SK-N-SH (cell line): ENCODE measurements around the gene CHAF1A. TPM values are rescaled to one million over a fixed set of nuclear protein-coding genes. Genes with fewer than 3 reads are reported as not detected.
A peak's percentile ranks its signal among the peaks of the same experiment; 100 is the strongest.

Experiments used
- CTCF ChIA-PET: fragments of 300-600, 350-600 bp; formaldehyde crosslinking; extraction: SDS; loops from one replicate; lab custom pipeline; 2021; lab: Yijun Ruan, JAX
- POLR2A ChIA-PET: fragments of 350-600 bp; sonication (Branson Sonifier 250); formaldehyde crosslinking; extraction: SDS; loops from one replicate; lab custom pipeline; 2020; ENCODE audit warnings: antibody characterized with exemption, inconsistent platforms; lab: Yijun Ruan, JAX
- DNase-seq: peaks from one replicate; pipeline ENCODE4 v3.0.0; 2012
- H2AFZ ChIP-seq: fragments of 200-600 bp; sonication (generic); 2 replicates; pipeline ENCODE4 v1.8.1; 2016; ENCODE audit warnings: antibody characterized with exemption, mild to moderate bottlenecking, low read depth
- H3F3A ChIP-seq: fragments of 200-600 bp; sonication (generic); replicated peaks from 2 replicates; pipeline ENCODE3; 2016; ENCODE audit warnings: antibody characterized with exemption, mild to moderate bottlenecking; ENCODE audit not compliant: insufficient read depth
- H3K27ac ChIP-seq, 2 experiments: fragments of 200-500 bp in 1 of 2; fragments of 200-600 bp in 1 of 2; sonication (Bioruptor generic) in 1 of 2; sonication (generic), shearing (Covaris generic) in 1 of 2; 2 replicates each; pipeline versions ENCODE4 v1.5.1 to v1.6.1; 2014 to 2016; ENCODE audit warnings: low read depth in 2 of 2, inconsistent platforms in 1 of 2, low read length in 1 of 2, mild to moderate bottlenecking in 1 of 2, mixed read lengths in 1 of 2
- H3K27me3 ChIP-seq: fragments of 200-600 bp; sonication (generic), shearing (Covaris generic); 2 replicates; pipeline ENCODE4 v1.6.1; 2016; ENCODE audit warnings: mixed run types; ENCODE audit not compliant: insufficient read depth
- H3K36me3 ChIP-seq, 2 experiments: fragments of 200-500 bp in 1 of 2; fragments of 200-600 bp in 1 of 2; sonication (Bioruptor generic) in 1 of 2; sonication (generic) in 1 of 2; replicated peaks in 1 of 2; 2 replicates each; pipeline versions ENCODE3 to v1.5.1; 2014 to 2016; ENCODE audit warnings: low read length in 1 of 2, mild to moderate bottlenecking in 1 of 2; ENCODE audit not compliant: insufficient read depth in 2 of 2, control insufficient read depth in 1 of 2
- H3K4me1 ChIP-seq, 2 experiments: fragments of 200-500 bp in 1 of 2; fragments of 200-600 bp in 1 of 2; sonication (Bioruptor generic) in 1 of 2; sonication (generic), shearing (Covaris generic) in 1 of 2; 2 replicates each; pipeline versions ENCODE4 v1.5.1 to v1.6.1; 2014 to 2016; ENCODE audit warnings: low read depth in 1 of 2, low read length in 1 of 2, mixed run types in 1 of 2; ENCODE audit not compliant: insufficient read depth in 2 of 2, control insufficient read depth in 1 of 2
- H3K4me2 ChIP-seq: fragments of 200-600 bp; sonication (generic), shearing (Covaris generic); 2 replicates; pipeline ENCODE4 v1.6.1; 2017; ENCODE audit warnings: mixed run types
- H3K4me3 ChIP-seq, 2 experiments: fragments of 200-500 bp in 1 of 2; fragments of 200-600 bp in 1 of 2; sonication (Bioruptor generic) in 1 of 2; sonication (generic), shearing (Covaris generic) in 1 of 2; 2 replicates each; pipeline versions ENCODE4 v1.5.1 to v1.8.1; 2014 to 2016; ENCODE audit warnings: low read depth in 2 of 2, inconsistent platforms in 1 of 2, low read length in 1 of 2, mild to moderate bottlenecking in 1 of 2, mixed read lengths in 1 of 2, moderate library complexity in 1 of 2
- H3K79me2 ChIP-seq: fragments of 200-600 bp; sonication (generic); 2 replicates; pipeline ENCODE4 v1.8.1; 2017; ENCODE audit warnings: mild to moderate bottlenecking; ENCODE audit not compliant: insufficient read depth
- H3K9ac ChIP-seq: fragments of 200-600 bp; sonication (generic); 2 replicates; pipeline ENCODE4 v1.6.1; 2017; ENCODE audit warnings: mixed run types
- H3K9me2 ChIP-seq: fragments of 200-600 bp; sonication (generic); 2 replicates; pipeline ENCODE4 v1.6.1; 2017; ENCODE audit warnings: mixed run types
- H3K9me3 ChIP-seq: fragments of 200-600 bp; sonication (generic); 2 replicates; pipeline ENCODE4 v1.6.1; 2017; ENCODE audit warnings: mixed run types, mild to moderate bottlenecking, moderate library complexity
- H4K20me1 ChIP-seq: fragments of 200-600 bp; sonication (generic); 2 replicates; pipeline ENCODE4 v1.6.1; 2017; ENCODE audit warnings: mild to moderate bottlenecking, mixed run types; ENCODE audit not compliant: insufficient read depth
- ELF1 ChIP-seq: IDR thresholded peaks from 2 replicates; pipeline ENCODE4 v1.4.0; 2012
- EP300 ChIP-seq, 2 experiments: IDR thresholded peaks; 2 replicates each; pipeline versions ENCODE4 v1.4.0 to v1.6.1; 2012; ENCODE audit warnings: borderline replicate concordance in 1 of 2, low read depth in 1 of 2, low read length in 1 of 2
- EZH2phosphoT487 ChIP-seq: fragments of 200-600 bp; sonication (generic); IDR thresholded peaks from 2 replicates; pipeline ENCODE4 v1.6.1; 2017; ENCODE audit warnings: low read depth, mixed run types, mild to moderate bottlenecking, antibody characterized with exemption, moderate library complexity, borderline replicate concordance
- FOSL2 ChIP-seq: IDR thresholded peaks from 2 replicates; pipeline ENCODE4 v1.4.0; 2012; ENCODE audit warnings: low read depth, mild to moderate bottlenecking, moderate library complexity, borderline replicate concordance
- IRF3 ChIP-seq: fragments of 150-350 bp; IDR thresholded peaks from 2 replicates; pipeline ENCODE4 v1.6.1; 2016; ENCODE audit warnings: mild to moderate bottlenecking, low read depth, low read length
- RAD21 ChIP-seq: IDR thresholded peaks from 2 replicates; pipeline ENCODE4 v1.6.1; 2012; ENCODE audit warnings: mild to moderate bottlenecking, low read length
- RFX5 ChIP-seq: IDR thresholded peaks from 2 replicates; pipeline ENCODE4 v1.6.1; 2012; ENCODE audit warnings: mild to moderate bottlenecking, improper control_type of control experiment, low read length
- TAF1 ChIP-seq: IDR thresholded peaks from 2 replicates; pipeline ENCODE4 v1.6.1; 2012; ENCODE audit warnings: low read depth, mild to moderate bottlenecking, low read length, moderate library complexity, borderline replicate concordance
- TCF12 ChIP-seq: IDR thresholded peaks from 2 replicates; pipeline ENCODE4 v1.4.0; 2012
- USF2 ChIP-seq: fragments of 150-350 bp; IDR thresholded peaks from 2 replicates; pipeline ENCODE4 v1.6.1; 2017; ENCODE audit warnings: antibody characterized with exemption, low read length, low read depth, borderline replicate concordance
- WGBS: methylation state at CpG from one replicate; pipeline ENCODE4 v1.1.6; 2017; ENCODE audit warnings: low lambda C conversion rate; 5-methylcytosine and 5-hydroxymethylcytosine counted together
- polyA plus RNA-seq, 3 experiments: library from polyadenylated mRNA; depleted of rRNA; stranded (reverse); fragments of >200 nt; gene quantifications; 2 replicates each; pipeline ENCODE4 v1.2.3, GENCODE V29; 2012
- TF ChIP-seq, protein P1 (sequence below): IDR thresholded peaks from 2 replicates; pipeline ENCODE4 v1.4.0; 2012; ENCODE audit warnings: low read depth, borderline replicate concordance
- TF ChIP-seq, protein P2 (sequence below): IDR thresholded peaks from 2 replicates; pipeline ENCODE4 v1.4.0; 2012; ENCODE audit warnings: low read depth

Gene CHAF1A
- polyA plus RNA-seq, 1 of the 3 experiments (the other 2 are of a cell fraction): 18.0 TPM

DNA sequence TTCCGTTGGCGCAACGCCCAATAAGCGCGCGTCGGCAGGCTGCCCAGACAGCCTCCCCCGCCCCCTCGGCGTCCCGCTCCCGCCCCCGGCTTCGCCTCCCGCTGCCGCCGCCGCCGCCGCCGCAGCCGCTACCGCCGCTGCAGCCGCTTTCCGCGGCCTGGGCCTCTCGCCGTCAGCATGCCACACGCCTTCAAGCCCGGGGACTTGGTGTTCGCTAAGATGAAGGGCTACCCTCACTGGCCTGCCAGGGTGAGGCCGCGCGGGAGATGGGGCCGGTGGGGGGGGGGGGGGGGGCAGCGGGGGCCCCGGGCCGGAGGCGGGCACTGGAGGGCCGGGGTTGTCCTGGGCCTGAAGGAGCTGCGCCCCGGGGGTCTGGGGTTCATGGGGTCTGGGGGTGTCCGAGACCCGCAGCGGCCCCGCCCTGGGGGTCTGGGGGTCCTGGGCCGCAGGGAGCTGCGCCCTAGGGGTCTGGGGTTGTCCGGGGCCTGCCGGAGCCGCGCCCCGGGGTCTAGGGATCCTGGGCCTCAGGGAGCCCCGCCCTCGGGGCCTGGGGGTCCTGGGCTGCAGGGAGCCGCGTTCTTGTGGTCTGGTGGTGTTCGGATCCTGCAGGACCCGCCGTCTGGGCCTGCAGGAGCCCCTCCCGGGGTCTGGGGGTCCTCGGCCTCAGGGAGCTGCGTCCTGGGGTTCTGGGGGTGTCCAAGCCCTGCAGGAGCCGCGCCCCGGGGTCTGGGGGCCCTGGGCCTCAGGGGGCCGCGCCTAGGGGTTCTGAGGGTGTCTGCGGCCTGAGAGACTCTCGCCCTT lies 69.9 kb downstream of the CHAF1A start, which contains the start of gene HDGFL2:
HDGFL2 (plus strand) TSS at position 124 of the 801 bp plus-strand sequence; CDS start at position 178, 54 bp downstream.
- H3K4me1 ChIP-seq: peaks cover 3 to 21% of the 10 kb centered on the region in 2 experiments; a peak in 1 of 4 replicates
- POLR2A ChIA-PET: interaction anchor here (1.0 to 2.0 kb wide), 3 partner anchors 16 to 84 kb away, joined by 3 to 11 read pairs (median 4); no protein-coding TSS in a partner anchor
- peak within 1 kb of the TSS; percentile 88 to 92 for H3K4me3 ChIP-seq
- peak within 1 kb of the TSS; percentile 82 to 90 for H3K27ac ChIP-seq
- no peaks in the 10 kb centered on the region for H3K27me3 ChIP-seq
- H2AFZ ChIP-seq: peak within 1 kb of the TSS; percentile 95
- CTCF ChIA-PET: interaction anchor here (0.9 kb wide), 1 partner anchor 1217 kb away, joined by 3 read pairs; no protein-coding TSS in a partner anchor
- H4K20me1 ChIP-seq: no peaks in the 10 kb centered on the region
- H3K9me2 ChIP-seq: no peaks in the 10 kb centered on the region
- H3K9me3 ChIP-seq: no peaks in the 10 kb centered on the region
- H3K4me2 ChIP-seq: peak within 1 kb of the TSS; percentile 99
- H3K9ac ChIP-seq: peak within 1 kb of the TSS; percentile 88
- DNase-seq: no peak
- peaks cover 52% of the 10 kb centered on the region for H3K79me2 ChIP-seq
- no peak; a peak in 1 of 4 replicates for TF ChIP-seq EP300 (IDR thresholded peaks at IDR 0.05; ENCODE audit: borderline replicate concordance in 1 of 2, low read depth in 1 of 2, low read length in 1 of 2)
- 0 out of 2 replicates have a peak, but pooled peaks have one; percentile 37 for TF ChIP-seq ELF1
- TF ChIP-seq, all 33 proteins: peak for 1
- Histone ChIP-seq H3K36me3 (peaks cover 16 to 17% of the 10 kb centered on the region in 2 experiments), H3F3A (peaks cover 11% of the 10 kb centered on the region)
- 0% methylated on average over 10 of the region's 71 CpGs for WGBS

DNA sequence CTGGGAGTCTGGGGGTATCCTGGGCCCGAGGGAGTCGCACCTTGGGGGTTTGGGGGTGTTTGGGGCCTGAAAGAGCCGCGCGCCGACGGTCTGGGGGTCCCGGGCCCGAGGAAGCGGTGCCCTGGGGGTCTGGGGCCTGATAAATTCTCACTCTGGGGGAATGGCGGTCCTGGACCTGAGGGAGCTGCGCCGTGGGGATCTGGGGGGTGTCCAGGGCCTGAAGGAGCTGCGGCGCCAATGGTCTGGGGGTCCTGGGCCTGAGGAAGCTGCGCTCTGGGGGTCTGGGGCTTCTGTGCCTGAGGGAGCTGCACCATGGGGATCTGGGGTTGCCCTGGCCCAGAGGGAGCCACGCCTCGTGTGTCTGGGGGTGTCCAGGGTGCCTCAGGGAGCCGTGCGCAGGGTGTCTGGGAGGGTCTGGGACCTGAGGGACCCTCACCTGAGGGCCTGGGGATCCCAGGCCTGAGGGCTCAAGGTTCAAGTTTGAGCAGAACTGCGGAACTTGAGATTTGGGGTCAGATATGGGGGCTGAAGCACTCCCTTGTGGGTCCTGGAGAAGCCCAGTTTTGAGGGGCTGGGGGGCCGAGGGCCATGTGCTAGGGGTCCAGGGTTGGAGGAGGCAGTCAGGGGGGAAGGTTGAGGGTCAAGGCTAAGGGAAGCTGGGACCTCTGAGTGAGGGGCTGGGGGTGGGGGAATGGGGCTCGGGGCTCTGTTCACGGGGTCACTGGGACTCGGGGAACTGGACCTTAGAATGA lies 70.7 kb downstream of the CHAF1A start:
- H3K27me3 ChIP-seq: no peaks in the 10 kb centered on the region
- CTCF ChIA-PET: no interaction called here
- peak; percentile 16 for DNase-seq
- H3K27ac ChIP-seq: peak overlapping the region; percentile 45 to 53; a peak in 2 of 4 replicates
- peaks cover 58% of the 10 kb centered on the region for H3K79me2 ChIP-seq
- H3K9me2 ChIP-seq: no peaks in the 10 kb centered on the region
- peak overlapping the region; percentile 88 for H3K9ac ChIP-seq
- WGBS: 6% methylated on average over 17 of the region's 25 CpGs
- H3K4me2 ChIP-seq: peak overlapping the region; percentile 99
- H3K36me3 ChIP-seq: peaks cover 18 to 19% of the 10 kb centered on the region in 2 experiments
- H2AFZ ChIP-seq: no peak overlapping the region
- H3K9me3 ChIP-seq: no peaks in the 10 kb centered on the region
- TF ChIP-seq, protein P1, sequence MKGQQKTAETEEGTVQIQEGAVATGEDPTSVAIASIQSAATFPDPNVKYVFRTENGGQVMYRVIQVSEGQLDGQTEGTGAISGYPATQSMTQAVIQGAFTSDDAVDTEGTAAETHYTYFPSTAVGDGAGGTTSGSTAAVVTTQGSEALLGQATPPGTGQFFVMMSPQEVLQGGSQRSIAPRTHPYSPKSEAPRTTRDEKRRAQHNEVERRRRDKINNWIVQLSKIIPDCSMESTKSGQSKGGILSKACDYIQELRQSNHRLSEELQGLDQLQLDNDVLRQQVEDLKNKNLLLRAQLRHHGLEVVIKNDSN: no peak
- TF ChIP-seq RAD21: no peak
- TF ChIP-seq IRF3: no peak
- no peak for TF ChIP-seq TAF1
- no peak for TF ChIP-seq EZH2phosphoT487
- no peak for TF ChIP-seq ELF1
- no peak for TF ChIP-seq RFX5
- TF ChIP-seq, protein P2, sequence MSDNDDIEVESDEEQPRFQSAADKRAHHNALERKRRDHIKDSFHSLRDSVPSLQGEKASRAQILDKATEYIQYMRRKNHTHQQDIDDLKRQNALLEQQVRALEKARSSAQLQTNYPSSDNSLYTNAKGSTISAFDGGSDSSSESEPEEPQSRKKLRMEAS: no peak
- no peak for TF ChIP-seq FOSL2
- no peak for TF ChIP-seq TCF12
- no peak for TF ChIP-seq EP300 (IDR thresholded peaks at IDR 0.05; ENCODE audit: borderline replicate concordance in 1 of 2, low read depth in 1 of 2, low read length in 1 of 2)
- no peak for TF ChIP-seq USF2
- no peaks in the 10 kb centered on the region for H4K20me1 ChIP-seq
- peak overlapping the region; percentile 88 to 92 for H3K4me3 ChIP-seq
- peaks cover 3 to 21% of the 10 kb centered on the region in 2 experiments; a peak in 1 of 4 replicates for H3K4me1 ChIP-seq
- peaks cover 11% of the 10 kb centered on the region for H3F3A ChIP-seq
- POLR2A ChIA-PET: no interaction called here
